GM19468 (cell line): ENCODE data around the gene HTRA1.

Source experiments
- ATAC-seq: cut with Tn5 transposase; IDR thresholded peaks from one replicate; pipeline ENCODE4 v1.9.1; 2021; ENCODE audit warnings: mild to moderate bottlenecking, moderate library complexity, moderate number of reproducible peaks; ENCODE audit not compliant: unreplicated experiment; ENCODE audit errors: extremely low read depth

HTRA1 gene

DNA sequence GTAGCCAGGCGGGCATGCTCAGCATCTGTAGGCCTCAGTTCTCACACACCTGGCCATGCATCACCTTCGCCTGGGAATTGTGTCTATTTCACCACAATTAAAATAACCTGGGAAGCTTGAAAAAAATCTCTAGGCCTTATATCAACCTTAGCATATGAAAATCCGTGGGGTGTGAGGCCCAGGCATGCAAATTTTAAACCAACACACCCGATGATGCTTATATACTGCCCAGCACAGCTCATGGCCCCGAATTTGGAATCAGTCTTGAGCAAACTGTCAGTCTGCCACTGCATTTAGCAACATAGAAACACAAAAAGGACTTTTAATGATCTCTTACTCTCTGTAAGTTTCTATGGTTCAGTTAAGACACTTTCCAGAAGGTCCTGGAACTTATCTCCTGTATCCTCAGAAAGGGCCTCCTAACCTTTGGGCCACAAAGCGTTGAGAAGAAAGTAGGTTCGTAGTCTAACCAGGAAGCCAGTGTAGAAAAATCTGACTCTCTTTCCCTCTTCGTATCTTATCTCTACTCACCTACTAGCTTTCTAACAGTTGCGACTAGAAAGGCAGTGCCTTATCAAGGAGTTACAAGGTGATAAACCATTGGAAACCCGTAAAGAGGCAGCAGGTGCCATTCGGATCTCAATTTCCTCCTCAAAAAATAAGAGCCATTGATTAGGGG lies 87.2 kb downstream of the HTRA1 start:
- ATAC-seq: no peak

DNA sequence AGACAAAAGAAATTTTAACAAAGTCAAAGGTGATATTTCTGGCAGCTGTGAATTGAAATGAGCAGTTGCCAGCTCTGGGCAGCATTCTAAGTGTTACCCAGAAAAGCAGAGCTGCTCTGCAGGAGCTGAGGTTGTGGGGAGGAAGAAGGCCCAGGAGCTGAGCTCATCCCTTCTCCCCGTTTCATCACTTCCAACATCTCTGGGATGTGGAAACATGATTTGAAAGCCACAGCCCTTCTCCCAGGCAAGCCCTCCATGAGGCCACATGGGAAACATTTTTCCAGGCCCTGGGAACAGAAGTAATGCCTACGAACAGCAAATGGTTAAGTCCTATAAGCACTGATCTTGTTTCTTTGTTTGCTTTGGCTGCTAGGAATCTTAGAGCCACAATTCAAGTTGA lies 88.3 kb downstream of the HTRA1 start:
- ATAC-seq: no peak

DNA sequence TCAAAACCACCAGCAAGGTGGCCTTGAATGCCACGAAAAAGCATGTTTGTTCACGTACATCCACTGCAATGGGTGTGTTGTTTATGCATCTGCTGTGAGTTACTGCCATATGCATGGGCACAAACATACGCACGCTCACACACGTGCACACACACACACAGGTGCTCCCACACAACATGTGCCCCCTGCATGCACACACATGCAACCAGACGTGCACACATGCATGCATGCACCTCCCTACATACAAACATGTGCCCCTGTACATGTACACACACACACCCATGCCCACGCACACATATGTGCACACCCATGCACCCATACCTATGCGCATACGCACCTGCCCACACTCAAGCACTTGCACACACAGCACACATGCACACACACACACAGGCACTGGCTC lies 89.1 kb downstream of the HTRA1 start:
- no peak for ATAC-seq

DNA sequence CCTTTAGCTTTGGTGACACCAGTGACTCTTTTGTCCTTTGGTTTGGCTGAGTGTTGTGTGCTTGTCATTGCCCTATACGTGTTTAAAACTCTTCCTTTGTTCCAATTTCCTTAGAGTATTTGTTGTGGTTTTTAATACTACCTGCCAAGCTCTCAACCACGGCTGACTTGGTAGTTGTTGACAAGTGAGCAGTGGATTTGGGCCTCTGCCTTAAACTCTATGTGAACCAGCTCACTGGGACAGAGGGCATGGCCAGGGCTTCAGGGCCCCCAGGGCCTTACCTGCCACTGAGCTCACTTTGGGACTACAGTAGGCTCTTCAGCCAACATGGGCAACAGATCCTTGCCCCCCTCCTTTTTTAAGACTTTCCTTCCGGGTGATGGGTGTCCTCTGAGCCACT lies 89.6 kb downstream of the HTRA1 start:
- ATAC-seq: no peak

DNA sequence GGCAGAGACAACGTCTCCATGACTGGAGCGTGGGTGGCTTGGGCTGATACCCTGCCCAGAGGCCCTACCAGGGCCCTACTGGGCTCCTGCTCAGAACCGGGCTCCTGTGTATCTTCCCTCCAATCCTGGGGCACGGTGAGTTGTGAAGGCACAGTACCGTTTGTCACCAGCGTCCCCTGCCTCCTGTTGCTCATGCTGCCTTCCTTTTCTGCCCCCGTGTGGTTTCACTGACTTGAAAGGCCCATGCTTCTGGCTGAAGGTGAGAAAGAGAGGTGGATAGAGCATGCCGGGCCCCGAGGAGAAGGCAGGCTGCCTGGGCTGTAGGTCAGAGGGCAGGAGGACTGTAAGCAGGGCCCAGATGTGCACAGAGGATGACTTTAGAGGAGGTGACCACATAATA lies 90.1 kb downstream of the HTRA1 start:
- no peak for ATAC-seq

DNA sequence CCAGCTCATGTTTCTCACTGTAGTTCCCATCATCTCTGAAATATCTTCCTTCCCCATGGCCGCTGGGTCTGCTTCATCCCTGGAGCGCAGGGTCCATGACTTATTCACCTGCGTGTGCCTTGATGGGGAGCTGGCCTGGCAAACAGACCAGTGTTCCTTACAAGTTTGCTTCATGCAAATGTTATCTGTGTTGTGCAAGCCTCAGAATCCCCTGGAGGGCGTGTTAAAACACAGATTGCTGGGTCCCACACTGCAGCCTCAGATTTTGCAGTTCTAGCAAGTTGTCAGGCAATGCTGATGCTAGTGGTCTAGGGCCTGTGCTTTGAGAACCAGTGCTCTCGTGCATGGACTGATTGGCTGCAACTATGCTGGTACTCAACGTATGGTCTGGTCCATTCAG lies 92.0 kb downstream of the HTRA1 start:
- ATAC-seq: no peak

DNA sequence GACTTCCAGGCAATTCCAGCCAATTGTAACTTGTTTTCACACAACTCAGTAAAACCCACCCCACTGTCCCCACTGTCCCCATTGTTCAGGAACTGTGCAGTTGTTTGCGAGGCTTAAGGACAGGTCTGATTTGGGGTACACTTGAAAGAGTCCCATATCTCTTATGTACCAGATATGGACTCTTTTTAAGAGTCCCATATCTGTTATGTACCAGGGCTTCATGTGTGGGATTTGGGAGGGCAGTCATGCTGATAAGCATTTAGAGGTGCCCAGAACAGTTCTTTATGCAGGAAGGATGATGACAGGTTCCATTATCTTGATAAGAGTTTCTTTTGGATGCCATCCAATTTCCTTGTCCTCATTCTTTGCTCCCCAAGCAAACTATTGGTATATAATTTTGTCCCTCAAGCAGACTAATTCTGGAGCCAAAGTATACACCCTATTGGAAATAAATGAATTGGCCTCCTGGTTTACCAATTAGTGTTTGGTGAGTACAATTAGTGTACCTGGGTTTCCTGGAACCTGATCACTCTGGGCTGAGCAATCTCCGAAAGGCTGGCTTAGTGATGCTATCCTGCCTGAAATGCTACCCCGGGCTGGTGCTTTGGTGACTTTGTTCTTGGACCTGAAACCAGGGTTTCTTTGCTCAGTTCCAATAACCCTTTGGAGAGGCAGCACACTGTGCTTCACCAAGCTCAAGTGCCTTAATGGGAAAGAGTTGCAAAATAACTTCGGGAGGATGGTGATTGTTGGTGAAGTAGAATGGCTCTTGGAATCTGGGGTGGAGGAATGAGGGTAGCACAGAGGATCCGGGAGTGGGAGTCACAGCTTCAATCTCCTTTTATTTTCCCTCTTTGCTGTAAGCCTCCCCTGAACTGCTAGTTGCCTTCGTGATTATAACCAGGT lies 93.0 kb downstream of the HTRA1 start:
- no peak for ATAC-seq

DNA sequence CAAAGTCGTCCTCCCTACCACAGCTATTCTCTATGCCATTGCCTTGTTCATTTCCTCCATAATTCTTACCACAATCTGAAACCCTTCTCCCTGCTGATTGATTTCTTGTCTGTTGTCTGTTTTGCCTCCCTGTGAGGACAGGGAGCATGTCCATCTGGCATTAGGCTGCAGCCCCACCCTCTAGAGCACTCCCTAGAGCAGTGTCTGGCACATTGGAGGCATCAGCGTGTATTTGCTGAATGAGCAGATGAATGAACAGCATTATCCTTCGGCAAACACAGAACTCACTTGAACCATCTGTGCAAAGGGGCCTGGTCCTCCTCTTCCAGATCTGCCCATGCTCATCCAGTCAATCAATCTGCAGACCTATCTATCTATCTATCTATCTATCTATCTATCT lies 94.1 kb downstream of the HTRA1 start:
- no peak for ATAC-seq

DNA sequence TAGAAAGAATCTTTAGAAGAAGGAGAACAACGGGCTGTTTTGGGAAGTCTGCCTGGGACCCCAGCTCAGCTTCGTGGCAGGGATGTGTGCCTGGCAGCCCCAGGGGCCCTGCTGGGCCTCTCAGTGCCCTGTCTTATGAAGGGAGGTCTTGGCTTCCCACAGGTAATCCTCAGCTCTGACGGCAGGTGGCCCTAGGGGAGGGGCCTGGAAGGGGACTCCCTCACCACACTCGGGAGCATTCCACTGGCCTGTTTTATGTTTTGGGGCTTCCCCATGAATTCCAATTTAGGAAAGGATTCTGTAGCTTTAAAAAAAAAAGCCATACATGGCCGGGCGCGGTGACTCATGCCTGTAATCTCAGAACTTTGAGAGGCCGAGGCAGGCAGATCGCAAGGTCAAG lies 96.2 kb downstream of the HTRA1 start:
- ATAC-seq: no peak

DNA sequence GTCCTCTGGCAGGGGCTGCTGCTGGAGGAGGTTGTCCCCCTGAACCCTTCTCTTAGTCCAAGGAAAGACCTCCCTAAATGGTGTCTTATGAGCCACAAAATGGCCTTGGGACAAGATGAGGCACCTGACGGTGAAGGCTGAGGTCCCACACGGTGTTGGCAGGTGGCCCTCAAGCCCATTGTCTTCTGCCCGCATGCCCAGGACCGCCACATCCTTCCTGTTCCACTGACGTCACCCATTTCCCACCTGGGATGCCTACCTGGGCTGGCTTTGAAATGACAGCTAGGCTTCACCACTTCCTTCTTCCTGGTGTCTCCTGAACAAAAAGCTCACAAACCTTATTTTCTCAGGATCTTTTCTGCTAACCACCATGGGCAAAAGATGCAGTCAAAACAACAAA lies 97.1 kb downstream of the HTRA1 start:
- ATAC-seq: no peak

DNA sequence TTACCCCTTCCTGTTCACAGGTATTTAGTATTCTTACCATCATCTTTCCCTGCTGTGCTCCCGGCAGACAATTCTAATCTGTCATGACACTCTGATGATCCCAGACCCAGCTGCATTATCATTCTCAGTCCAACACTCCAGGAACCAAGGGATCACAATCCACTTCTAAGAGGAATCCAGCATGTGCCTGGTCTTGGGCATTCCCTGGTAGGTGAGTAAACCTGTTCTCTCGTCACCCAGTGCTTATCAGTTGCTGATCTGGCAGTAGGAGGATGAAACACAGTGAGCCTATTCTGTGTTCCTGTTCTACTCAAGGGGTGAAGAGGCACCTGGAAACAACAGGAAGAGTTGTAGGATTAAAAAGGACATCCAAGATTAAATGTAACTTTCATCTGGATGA lies 97.9 kb downstream of the HTRA1 start:
- no peak for ATAC-seq

DNA sequence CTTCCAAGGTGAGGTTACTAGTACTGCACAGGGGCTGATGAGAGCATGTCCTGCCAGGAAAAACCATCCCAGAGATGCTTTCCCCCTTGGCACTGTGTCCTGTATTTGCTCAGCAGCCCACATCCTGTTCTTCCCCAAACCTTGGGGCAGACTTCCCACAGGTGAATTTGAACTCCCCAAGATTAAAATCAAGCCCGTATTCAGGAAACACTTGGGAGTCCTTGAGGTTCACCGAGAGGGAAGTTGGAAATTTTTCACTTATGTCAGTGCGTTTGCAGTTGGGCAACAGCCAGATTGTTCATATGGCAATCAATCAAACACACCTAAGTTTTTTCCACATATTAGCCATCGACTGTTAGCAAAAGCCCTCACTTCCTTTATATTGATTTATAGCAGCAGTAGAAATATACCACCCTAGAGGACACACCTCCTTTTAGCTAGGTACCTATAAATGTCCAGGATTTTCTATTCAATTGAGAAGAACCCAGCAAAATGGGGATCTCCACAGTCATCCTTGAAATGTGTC lies 99.0 kb downstream of the HTRA1 start, which contains the start of gene DMBT1:
TSS of gene DMBT1 (plus strand) at position 476 of the 526 bp plus-strand sequence. CDS start at position 493, 17 bp downstream.
- ATAC-seq: no peak

DNA sequence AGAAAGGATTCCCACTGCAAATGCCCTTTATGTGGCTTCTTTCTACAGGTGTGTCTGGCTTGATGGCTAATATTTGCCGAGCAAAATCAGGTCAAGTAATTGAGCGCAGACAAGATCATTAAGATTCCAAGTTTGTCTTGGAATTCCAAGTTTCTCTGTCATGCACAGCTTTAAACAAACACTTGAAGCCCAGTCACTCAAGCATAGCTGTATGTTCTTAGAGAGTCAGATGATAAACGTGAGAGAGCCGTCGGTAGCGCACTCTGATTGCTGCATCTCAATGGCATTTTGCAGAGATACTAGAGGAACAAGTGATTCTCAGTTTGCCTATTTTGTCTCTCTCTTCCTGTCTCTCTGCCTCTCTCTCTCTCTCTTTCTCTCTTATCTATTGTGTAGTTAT lies 99.9 kb downstream of the HTRA1 start:
- no peak for ATAC-seq

DNA sequence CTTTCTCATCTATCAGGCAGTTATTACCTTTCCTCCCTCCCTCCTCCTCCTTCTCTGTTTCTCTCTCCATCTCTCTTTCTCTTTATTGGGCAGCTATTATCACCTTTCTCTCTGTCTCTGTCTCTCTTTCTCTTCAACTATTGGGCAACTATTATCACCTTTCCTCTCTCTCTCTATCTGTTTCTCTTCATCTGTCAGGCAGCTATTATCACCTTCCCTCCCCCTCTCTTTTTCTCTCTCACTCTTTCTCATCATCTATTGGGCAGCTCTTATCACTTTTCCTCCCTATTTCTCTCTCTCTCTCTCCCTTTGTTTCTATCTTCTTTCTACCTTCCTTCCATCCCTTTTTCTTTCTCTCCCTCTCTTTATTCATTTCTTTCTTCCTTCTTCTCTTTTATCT lies 100.4 kb downstream of the HTRA1 start:
- ATAC-seq: no peak
